GM23248 (cell line): ENCODE results near the gene IL2RA. TPM values are rescaled to one million over a fixed set of nuclear protein-coding genes. Genes with fewer than 3 reads are reported as not detected.
A peak's percentile ranks its signal among the peaks of the same experiment; 100 is the strongest.

Source experiments
- DNase-seq: peaks from one replicate; pipeline ENCODE4 v3.0.0-alpha.2; 2015
- H2AFZ ChIP-seq: fragments of 200-600 bp; sonication (generic); 2 replicates; pipeline ENCODE4 v1.6.1; 2016; ENCODE audit warnings: antibody characterized with exemption
- H3F3A ChIP-seq: fragments of 200-600 bp; sonication (generic); 2 replicates; pipeline ENCODE4 v1.6.1; 2016; ENCODE audit warnings: mild to moderate bottlenecking, antibody characterized with exemption, mixed run types; ENCODE audit not compliant: insufficient read depth
- H3K27ac ChIP-seq: fragments of 200-600 bp; sonication (generic); 2 replicates; pipeline ENCODE4 v1.5.1; 2016; ENCODE audit warnings: mild to moderate bottlenecking
- H3K27me3 ChIP-seq: fragments of 200-600 bp; sonication (generic); replicated peaks from 2 replicates; pipeline ENCODE4 v1.6.1; 2016; ENCODE audit warnings: mild to moderate bottlenecking; ENCODE audit not compliant: insufficient read depth
- H3K36me3 ChIP-seq: fragments of 200-600 bp; sonication (generic); 2 replicates; pipeline ENCODE4 v1.6.1; 2016; ENCODE audit warnings: low read depth, mild to moderate bottlenecking
- H3K4me1 ChIP-seq: fragments of 200-600 bp; sonication (generic); 2 replicates; pipeline ENCODE4 v1.6.1; 2016; ENCODE audit warnings: mild to moderate bottlenecking; ENCODE audit not compliant: insufficient read depth
- H3K4me2 ChIP-seq: fragments of 200-600 bp; sonication (generic); one replicate; pipeline ENCODE4 v1.6.1; 2016; ENCODE audit warnings: mild to moderate bottlenecking; ENCODE audit not compliant: unreplicated experiment
- H3K4me3 ChIP-seq: fragments of 200-600 bp; sonication (generic); 2 replicates; pipeline ENCODE4 v1.5.1; 2016; ENCODE audit warnings: mild to moderate bottlenecking
- H3K79me2 ChIP-seq: fragments of 200-600 bp; sonication (generic); 2 replicates; pipeline ENCODE4 v1.6.1; 2016; ENCODE audit warnings: mild to moderate bottlenecking; ENCODE audit not compliant: insufficient read depth
- H3K9ac ChIP-seq: fragments of 200-600 bp; sonication (generic); 2 replicates; pipeline ENCODE4 v1.6.1; 2016; ENCODE audit warnings: mild to moderate bottlenecking
- H3K9me2 ChIP-seq: fragments of 200-600 bp; sonication (generic); 2 replicates; pipeline ENCODE4 v1.6.1; 2016; ENCODE audit warnings: mixed run types, mild to moderate bottlenecking, moderate library complexity; ENCODE audit not compliant: insufficient read depth
- H3K9me3 ChIP-seq: fragments of 200-600 bp; sonication (generic); one replicate; pipeline ENCODE4 v1.6.1; 2017; ENCODE audit warnings: low read depth
- H4K20me1 ChIP-seq: fragments of 200-600 bp; sonication (generic); 2 replicates; pipeline ENCODE4 v1.6.0; 2016; ENCODE audit not compliant: insufficient read depth
- EZH2 ChIP-seq: fragments of 200-600 bp; sonication (generic); IDR thresholded peaks from 2 replicates; pipeline ENCODE4 v1.6.1; 2018; ENCODE audit warnings: antibody characterized with exemption, mild to moderate bottlenecking; ENCODE audit not compliant: insufficient read depth, poor library complexity, severe bottlenecking
- EZH2phosphoT487 ChIP-seq: fragments of 200-600 bp; sonication (generic); IDR thresholded peaks from 2 replicates; pipeline ENCODE4 v1.6.1; 2018; ENCODE audit warnings: antibody characterized with exemption, moderate library complexity, mild to moderate bottlenecking, low read depth; ENCODE audit not compliant: insufficient read depth
- WGBS, 2 experiments: methylation state at CpG; one replicate each; pipeline ENCODE4 v1.1.6; 2015 to 2017; ENCODE audit warnings: low lambda C conversion rate in 2 of 2, low coverage in 1 of 2; ENCODE audit errors: missing lambda C conversion rate in 2 of 2; 5-methylcytosine and 5-hydroxymethylcytosine counted together
- in situ Hi-C: fragments of 300-500 bp; cut with MboI; formaldehyde crosslinking; loops from 2 replicates; pipeline ENCODE4 v1.15.0; 2020
- polyA plus RNA-seq: library from polyadenylated mRNA; unstranded; fragments of >200 nt; fragmentation: Nextera tagmentation; extraction: Ambion mirVana; gene quantifications from 2 replicates; pipeline ENCODE4 v1.2.1, GENCODE V29; 2016
- total RNA-seq: library from RNA; depleted of rRNA; stranded (reverse); fragments of >200 nt; shearing (Covaris generic); gene quantifications from 2 replicates; pipeline ENCODE4 v1.2.3, GENCODE V29; 2014

Gene IL2RA
- total and polyA plus RNA-seq, 2 experiments from 2014 or later, result not detected

- Histone ChIP-seq H3K9me2 (no peaks in the 10 kb centered on the region), H3K9ac (no peak overlapping the region), H3K27ac (no peak overlapping the region), H3K4me1 (peaks cover 16% of the 10 kb centered on the region), H3K36me3 (no peaks in the 10 kb centered on the region; the same call in 1 of the 2 replicates), H3K79me2 (no peaks in the 10 kb centered on the region), H3K4me2 (no peak overlapping the region), H3K27me3 (no peaks in the 10 kb centered on the region; the same call in 1 of the 2 replicates), H3F3A (peaks cover 12% of the 10 kb centered on the region; the same call in 1 of the 2 replicates), H2AFZ (no peak overlapping the region), H3K4me3 (no peak overlapping the region), H4K20me1 (no peaks in the 10 kb centered on the region), H3K9me3 (no peaks in the 10 kb centered on the region)
- in situ Hi-C loops, result no loop called here
- TF ChIP-seq EZH2phosphoT487, result no peak
- TF ChIP-seq EZH2, result no peak
- WGBS, 2 experiments, result 87 to 88% methylated on average over 13 of the region's 13 CpGs
- DNase-seq, result no peak
Measured at GRCh38 chr10:6035931-6036575, 26.1 kb downstream of the IL2RA start.

- Histone ChIP-seq H3K9me3 (peaks cover 3% of the 10 kb centered on the region), H3K4me2 (no peak overlapping the region), H3K9me2 (no peaks in the 10 kb centered on the region), H3K36me3 (no peaks in the 10 kb centered on the region; the same call in 1 of the 2 replicates), H3F3A (peaks cover 12% of the 10 kb centered on the region; the same call in 1 of the 2 replicates), H3K27ac (no peak overlapping the region), H3K9ac (0 out of 2 replicates have a peak overlapping the region, but pooled peaks have one; percentile 67), H3K4me1 (peaks cover 16% of the 10 kb centered on the region), H3K27me3 (no peaks in the 10 kb centered on the region; the same call in 1 of the 2 replicates), H3K79me2 (no peaks in the 10 kb centered on the region), H2AFZ (no peak overlapping the region), H3K4me3 (no peak overlapping the region), H4K20me1 (no peaks in the 10 kb centered on the region)
- no peak for TF ChIP-seq EZH2
- in situ Hi-C loops, result no loop called here
- DNase-seq, result no peak
- WGBS, 2 experiments, result 82% methylated on average over 13 of the region's 13 CpGs
Measured at GRCh38 chr10:6035101-6035834, 26.9 kb downstream of the IL2RA start.

GRCh38 chr10:6034371-6034770 is 27.8 kb downstream of the IL2RA start:
- Histone ChIP-seq H3K27me3 (no peaks in the 10 kb centered on the region), H3K4me3 (0 out of 2 replicates have a peak overlapping the region, but pooled peaks have one; percentile 7), H3K4me1 (peaks cover 16% of the 10 kb centered on the region), H3K9ac (peak overlapping the region; percentile 67), H3K79me2 (no peaks in the 10 kb centered on the region), H3K4me2 (peak overlapping the region; percentile 64), H3K9me3 (peaks cover 3% of the 10 kb centered on the region), H3K27ac (peak overlapping the region; percentile 85), H2AFZ (peak overlapping the region; percentile 60), H3F3A (peaks cover 12% of the 10 kb centered on the region; the same call in 1 of the 2 replicates), H3K36me3 (no peaks in the 10 kb centered on the region; the same call in 1 of the 2 replicates), H3K9me2 (no peaks in the 10 kb centered on the region), H4K20me1 (no peaks in the 10 kb centered on the region)
- in situ Hi-C loops, result no loop called here
- TF ChIP-seq EZH2phosphoT487 (no peak), EZH2 (no peak)
- DNase-seq, result peak; percentile 57
- 7 to 17% methylated on average over 1 of the region's 1 CpG for WGBS, 2 experiments

- WGBS, 2 experiments, result 0 to 3% methylated on average over 3 of the region's 3 CpGs
- Histone ChIP-seq H2AFZ (peak overlapping the region; percentile 14; the same call in 1 of the 2 replicates), H3K9ac (peak overlapping the region; percentile 67), H3K4me3 (0 out of 2 replicates have a peak overlapping the region, but pooled peaks have one; percentile 7), H3K4me2 (peak overlapping the region; percentile 64), H3K4me1 (peaks cover 16% of the 10 kb centered on the region), H4K20me1 (no peaks in the 10 kb centered on the region), H3K9me3 (peaks cover 3% of the 10 kb centered on the region), H3F3A (peaks cover 12% of the 10 kb centered on the region; the same call in 1 of the 2 replicates), H3K27ac (peak overlapping the region; percentile 85), H3K9me2 (no peaks in the 10 kb centered on the region), H3K79me2 (no peaks in the 10 kb centered on the region), H3K36me3 (no peaks in the 10 kb centered on the region; the same call in 1 of the 2 replicates), H3K27me3 (no peaks in the 10 kb centered on the region)
- no peak for TF ChIP-seq EZH2
- no peak for TF ChIP-seq EZH2phosphoT487
- peak; percentile 85 for DNase-seq
- in situ Hi-C loops, result no loop called here
Measured at GRCh38 chr10:6033954-6034353, 28.2 kb downstream of the IL2RA start.
